ENCODE results near the gene CCNL2.

CCNL2 gene

GRCh38 chr1:1425753-1426495 lies 26.8 kb upstream of the CCNL2 start:
- H3K4me1 ChIP-seq (ENCODE audit: control insufficient read depth, insufficient read depth, low read length): no peaks in the 10 kb centered on the region
- H3K4me3 ChIP-seq (ENCODE audit: low read depth, low read length): no peak overlapping the region
- CTCF ChIA-PET: interaction anchor here (2.0 kb wide), 1 partner anchor 15 kb away, joined by 5 read pairs; no protein-coding TSS in a partner anchor
- POLR2A ChIA-PET: interaction anchor here (0.5 to 0.6 kb wide), 2 partner anchors 16 to 23 kb away, joined by 3 to 4 read pairs; no protein-coding TSS in a partner anchor
- no peak overlapping the region for H3K27ac ChIP-seq (ENCODE audit: extremely low read depth, low read depth, low read length)
- no peaks in the 10 kb centered on the region for H3K36me3 ChIP-seq (ENCODE audit: control insufficient read depth in 2 of 2, insufficient read depth in 1 of 2, low read length in 2 of 2)
- H3K9me3 ChIP-seq (ENCODE audit: control insufficient read depth, insufficient read depth, low read depth, low read length): no peaks in the 10 kb centered on the region
- no peak for TF ChIP-seq OSR2 (tag by site-specific recombination; IDR thresholded peaks at IDR 0.05)
- TF ChIP-seq ZNF366 (tag by site-specific recombination; conservative IDR thresholded peaks at IDR 0.05): no peak
- TF ChIP-seq ZNF398 (tag by site-specific recombination; IDR thresholded peaks at IDR 0.05): 0 out of 2 replicates have a peak, but pooled peaks have one; percentile 24
- peak; percentile 70 for TF ChIP-seq ZNF600 (tag by site-specific recombination; IDR thresholded peaks at IDR 0.05)
- peak; percentile 86 for TF ChIP-seq KLF1 (tag by site-specific recombination; IDR thresholded peaks at IDR 0.05)
- no peak for TF ChIP-seq ZNF530 (tag by site-specific recombination; IDR thresholded peaks at IDR 0.05; ENCODE audit: low read depth)
- no peak for TF ChIP-seq ZNF777 (tag by site-specific recombination; IDR thresholded peaks at IDR 0.05; ENCODE audit: borderline replicate concordance)
- TF ChIP-seq SP7 (tag by site-specific recombination; IDR thresholded peaks at IDR 0.05): no peak
- TF ChIP-seq ZNF596 (tag by site-specific recombination; IDR thresholded peaks at IDR 0.05): no peak
- TF ChIP-seq ZNF140 (tag by site-specific recombination; IDR thresholded peaks at IDR 0.05): no peak
- TF ChIP-seq ZNF433 (tag by site-specific recombination; IDR thresholded peaks at IDR 0.05; ENCODE audit: low read depth): no peak
- 0 out of 2 replicates have a peak, but pooled peaks have one; percentile 19 for TF ChIP-seq ZFHX2 (tag by site-specific recombination; conservative IDR thresholded peaks at IDR 0.05)
- TF ChIP-seq ZNF513 (tag by site-specific recombination; IDR thresholded peaks at IDR 0.05): no peak
- peak; percentile 32; the same call in 1 of the 2 replicates for TF ChIP-seq ZIC2 (tag by site-specific recombination; IDR thresholded peaks at IDR 0.05)
- no peak for TF ChIP-seq PBX3 (CRISPR knock-in tag; IDR thresholded peaks at IDR 0.05)
- TF ChIP-seq ZNF791 (tag by site-specific recombination; IDR thresholded peaks at IDR 0.05): no peak
- no peak for TF ChIP-seq ZNF626 (tag by site-specific recombination; IDR thresholded peaks at IDR 0.05)
- TF ChIP-seq ZNF202 (tag by site-specific recombination; IDR thresholded peaks at IDR 0.05; ENCODE audit: borderline replicate concordance): no peak
- no peak for TF ChIP-seq ZNF704 (tag by site-specific recombination; IDR thresholded peaks at IDR 0.05)
- TF ChIP-seq ZNF792 (tag by site-specific recombination; IDR thresholded peaks at IDR 0.05): no peak
- no peak for TF ChIP-seq PATZ1 (tag by site-specific recombination; IDR thresholded peaks at IDR 0.05)
- TF ChIP-seq ZNF248 (tag by site-specific recombination; IDR thresholded peaks at IDR 0.05): no peak
- no peak for TF ChIP-seq ZSCAN23 (tag by site-specific recombination; IDR thresholded peaks at IDR 0.05)
- TF ChIP-seq ZNF10 (tag by site-specific recombination; IDR thresholded peaks at IDR 0.05): 0 out of 2 replicates have a peak, but pooled peaks have one; percentile 36
- no peak for TF ChIP-seq ZNF26 (tag by site-specific recombination; IDR thresholded peaks at IDR 0.05)
- TF ChIP-seq KLF17 (tag by site-specific recombination; IDR thresholded peaks at IDR 0.05): 0 out of 2 replicates have a peak, but pooled peaks have one; percentile 35
- peak; percentile 59; the same call in 1 of the 2 replicates for TF ChIP-seq ZNF341 (tag by site-specific recombination; IDR thresholded peaks at IDR 0.05; ENCODE audit: low read depth)
